GM12878 (cell line): ENCODE results near the gene CACNA2D1.

ENCODE experiments used
- CTCF ChIP-seq, 3 experiments: IDR thresholded peaks in 2 of 3; conservative IDR thresholded peaks in 1 of 3; 2 replicates each; pipeline ENCODE4 v1.5.1; 2011; ENCODE audit warnings: low read depth in 3 of 3, low read length in 3 of 3, mild to moderate bottlenecking in 3 of 3, control low read depth in 2 of 3, moderate library complexity in 2 of 3, inconsistent platforms in 1 of 3, mixed read lengths in 1 of 3; ENCODE audit not compliant: control insufficient read depth in 2 of 3, insufficient read depth in 1 of 3; ENCODE audit errors: extremely low read depth in 1 of 3
- ESRRA ChIP-seq: IDR thresholded peaks from 2 replicates; pipeline ENCODE4 v1.6.1; 2012; ENCODE audit warnings: mild to moderate bottlenecking, low read length, improper control_type of control experiment
- POLR2A ChIP-seq: IDR thresholded peaks from 2 replicates; pipeline ENCODE4 v1.6.1; 2011; ENCODE audit warnings: low read depth, mild to moderate bottlenecking, low read length
- YY1 ChIP-seq: IDR thresholded peaks from 2 replicates; pipeline ENCODE4 v1.6.1; 2011; ENCODE audit warnings: low read depth, mild to moderate bottlenecking, low read length
- TF ChIP-seq, protein P1 (sequence below): IDR thresholded peaks from 2 replicates; pipeline ENCODE4 v1.6.1; 2012; ENCODE audit warnings: mild to moderate bottlenecking, low read depth, low read length

GRCh38 chr7:82481499-82482097 lies 38.0 kb upstream of the CACNA2D1 start:
- TF ChIP-seq CTCF (IDR thresholded peaks at IDR 0.05 in 2 of 3, conservative IDR thresholded peaks at IDR 0.05 in 1 of 3; ENCODE audit: control insufficient read depth in 2 of 3, extremely low read depth in 1 of 3, insufficient read depth in 1 of 3, low read depth in 3 of 3, low read length in 3 of 3) (peak; percentile 56 to 62 (median 56)), POLR2A (no peak), YY1 (no peak), ESRRA (no peak)
- TF ChIP-seq, protein P1, sequence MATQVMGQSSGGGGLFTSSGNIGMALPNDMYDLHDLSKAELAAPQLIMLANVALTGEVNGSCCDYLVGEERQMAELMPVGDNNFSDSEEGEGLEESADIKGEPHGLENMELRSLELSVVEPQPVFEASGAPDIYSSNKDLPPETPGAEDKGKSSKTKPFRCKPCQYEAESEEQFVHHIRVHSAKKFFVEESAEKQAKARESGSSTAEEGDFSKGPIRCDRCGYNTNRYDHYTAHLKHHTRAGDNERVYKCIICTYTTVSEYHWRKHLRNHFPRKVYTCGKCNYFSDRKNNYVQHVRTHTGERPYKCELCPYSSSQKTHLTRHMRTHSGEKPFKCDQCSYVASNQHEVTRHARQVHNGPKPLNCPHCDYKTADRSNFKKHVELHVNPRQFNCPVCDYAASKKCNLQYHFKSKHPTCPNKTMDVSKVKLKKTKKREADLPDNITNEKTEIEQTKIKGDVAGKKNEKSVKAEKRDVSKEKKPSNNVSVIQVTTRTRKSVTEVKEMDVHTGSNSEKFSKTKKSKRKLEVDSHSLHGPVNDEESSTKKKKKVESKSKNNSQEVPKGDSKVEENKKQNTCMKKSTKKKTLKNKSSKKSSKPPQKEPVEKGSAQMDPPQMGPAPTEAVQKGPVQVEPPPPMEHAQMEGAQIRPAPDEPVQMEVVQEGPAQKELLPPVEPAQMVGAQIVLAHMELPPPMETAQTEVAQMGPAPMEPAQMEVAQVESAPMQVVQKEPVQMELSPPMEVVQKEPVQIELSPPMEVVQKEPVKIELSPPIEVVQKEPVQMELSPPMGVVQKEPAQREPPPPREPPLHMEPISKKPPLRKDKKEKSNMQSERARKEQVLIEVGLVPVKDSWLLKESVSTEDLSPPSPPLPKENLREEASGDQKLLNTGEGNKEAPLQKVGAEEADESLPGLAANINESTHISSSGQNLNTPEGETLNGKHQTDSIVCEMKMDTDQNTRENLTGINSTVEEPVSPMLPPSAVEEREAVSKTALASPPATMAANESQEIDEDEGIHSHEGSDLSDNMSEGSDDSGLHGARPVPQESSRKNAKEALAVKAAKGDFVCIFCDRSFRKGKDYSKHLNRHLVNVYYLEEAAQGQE = no peak
